Gastroesophageal sphincter (tissue), 4 donors: ENCODE results near the gene GDPGP1. TPM values are rescaled to one million over a fixed set of nuclear protein-coding genes. Genes with fewer than 3 reads are reported as not detected.

Experiments
- ATAC-seq: fragments of 150-250 bp; one replicate; pipeline ENCODE4 v1.9.1; 2016; ENCODE audit warnings: mild to moderate bottlenecking, moderate library complexity
- H3K27ac ChIP-seq, 4 donors: fragments of 200-600 bp; sonication (generic) in 3 of 4; 1 replicate in 3 of 4; 2 replicates in 1 of 4; pipeline ENCODE4 v1.5.1; 2016 to 2019
- H3K27me3 ChIP-seq: fragments of 200-600 bp; sonication (generic); one replicate; pipeline ENCODE4 v1.5.1; 2019
- H3K36me3 ChIP-seq, 2 donors: fragments of 200-600 bp; sonication (generic); one replicate each; pipeline ENCODE4 v1.5.1; 2019; ENCODE audit warnings: control low read depth in 1 of 2
- H3K4me1 ChIP-seq, 3 donors: fragments of 200-600 bp; sonication (generic); 1 replicate in 2 of 3; 2 replicates in 1 of 3; pipeline ENCODE4 v1.5.1; 2016 to 2019; ENCODE audit warnings: control low read depth in 2 of 3
- H3K4me3 ChIP-seq, 2 donors: fragments of 200-600 bp; sonication (generic); one replicate each; pipeline ENCODE4 v1.5.1; 2019; ENCODE audit warnings: mild to moderate bottlenecking in 1 of 2, moderate library complexity in 1 of 2
- H3K9me3 ChIP-seq, 3 donors: fragments of 200-600 bp; sonication (generic); one replicate each; pipeline ENCODE4 v1.5.1; 2017 to 2019; ENCODE audit warnings: control low read depth in 2 of 3
- EP300 ChIP-seq: sonication (generic); formaldehyde crosslinking; IDR thresholded peaks from one replicate; pipeline ENCODE4 v1.6.1; 2017; ENCODE audit warnings: antibody characterized with exemption, mild to moderate bottlenecking
- POLR2A ChIP-seq, 2 donors: fragments of 450-650 bp; IDR thresholded peaks; one replicate each; pipeline ENCODE4 v1.6.1; 2017; ENCODE audit warnings: antibody characterized with exemption in 2 of 2, mild to moderate bottlenecking in 2 of 2, moderate library complexity in 1 of 2
- POLR2AphosphoS5 ChIP-seq: sonication (generic); formaldehyde crosslinking; IDR thresholded peaks from one replicate; pipeline ENCODE4 v1.6.1; 2017; ENCODE audit warnings: antibody characterized with exemption
- WGBS, 2 donors: methylation state at CpG; one replicate each; pipeline ENCODE4 v1.1.5; 2018; ENCODE audit warnings: low coverage in 1 of 2; 5-methylcytosine and 5-hydroxymethylcytosine counted together
- total RNA-seq, 4 donors: library from RNA; depleted of rRNA; stranded (reverse); fragments of >200 nt; gene quantifications; one replicate each; pipeline ENCODE4 v1.1.0, GENCODE V29; 2016
- TF ChIP-seq, protein P1 (sequence below), 4 experiments: fragments of 200-600 bp in 2 of 4; fragments of 450-650 bp in 2 of 4; sonication (generic) in 1 of 4; IDR thresholded peaks; one replicate each; pipeline ENCODE4 v1.5.1; 2017 to 2019; ENCODE audit warnings: antibody characterized with exemption in 4 of 4, mild to moderate bottlenecking in 2 of 4, moderate library complexity in 2 of 4

Gene GDPGP1
- total RNA-seq, 4 donors from 2014 or later = 2.0 to 8.9 (median 7.5) TPM

DNA sequence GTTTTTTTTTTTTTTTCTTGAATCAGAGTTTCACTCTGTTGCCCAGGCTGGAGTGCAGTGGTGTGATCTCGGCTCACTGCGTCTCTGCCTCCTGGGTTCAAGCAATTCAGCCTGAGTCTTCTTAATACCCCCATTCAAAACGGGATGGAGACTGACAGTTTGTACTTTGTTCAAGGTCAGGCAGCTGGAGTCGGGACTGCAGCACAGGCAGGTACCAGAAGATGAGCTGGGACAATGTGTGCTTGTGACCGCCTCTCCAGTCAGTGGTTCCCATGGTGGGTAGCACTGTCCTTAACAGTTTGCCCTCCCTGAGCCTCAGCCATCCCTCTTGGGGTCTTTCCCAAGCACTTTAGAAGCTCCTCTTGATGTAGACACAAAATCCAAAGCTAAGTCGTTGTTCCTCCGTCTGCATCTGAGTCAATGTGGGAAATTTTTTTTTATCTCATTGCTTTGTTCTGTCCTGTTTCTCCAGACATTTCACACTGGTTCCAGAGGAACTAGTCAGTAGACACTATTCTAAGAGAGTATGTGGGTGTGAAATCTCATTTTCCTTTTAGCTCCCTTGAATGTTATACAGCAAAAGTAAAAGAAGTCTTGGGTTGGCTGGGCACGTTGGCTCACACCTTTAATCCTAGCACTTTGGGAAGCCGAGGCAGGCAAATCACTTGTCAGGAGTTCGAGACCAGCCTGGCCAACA, 10.1 kb downstream of the GDPGP1 start:
- peaks cover 0 to 27% of the 10 kb centered on the region in 2 donors for H3K36me3 ChIP-seq
- no peaks in the 10 kb centered on the region for H3K27me3 ChIP-seq
- no peaks in the 10 kb centered on the region for H3K9me3 ChIP-seq
- WGBS, 2 donors = 79 to 84% methylated on average over 5 to 7 of the region's 10 CpGs
- no peak overlapping the region for H3K27ac ChIP-seq
- TF ChIP-seq POLR2A (IDR thresholded peaks at IDR 0.05) = no peak
- TF ChIP-seq, protein P1, sequence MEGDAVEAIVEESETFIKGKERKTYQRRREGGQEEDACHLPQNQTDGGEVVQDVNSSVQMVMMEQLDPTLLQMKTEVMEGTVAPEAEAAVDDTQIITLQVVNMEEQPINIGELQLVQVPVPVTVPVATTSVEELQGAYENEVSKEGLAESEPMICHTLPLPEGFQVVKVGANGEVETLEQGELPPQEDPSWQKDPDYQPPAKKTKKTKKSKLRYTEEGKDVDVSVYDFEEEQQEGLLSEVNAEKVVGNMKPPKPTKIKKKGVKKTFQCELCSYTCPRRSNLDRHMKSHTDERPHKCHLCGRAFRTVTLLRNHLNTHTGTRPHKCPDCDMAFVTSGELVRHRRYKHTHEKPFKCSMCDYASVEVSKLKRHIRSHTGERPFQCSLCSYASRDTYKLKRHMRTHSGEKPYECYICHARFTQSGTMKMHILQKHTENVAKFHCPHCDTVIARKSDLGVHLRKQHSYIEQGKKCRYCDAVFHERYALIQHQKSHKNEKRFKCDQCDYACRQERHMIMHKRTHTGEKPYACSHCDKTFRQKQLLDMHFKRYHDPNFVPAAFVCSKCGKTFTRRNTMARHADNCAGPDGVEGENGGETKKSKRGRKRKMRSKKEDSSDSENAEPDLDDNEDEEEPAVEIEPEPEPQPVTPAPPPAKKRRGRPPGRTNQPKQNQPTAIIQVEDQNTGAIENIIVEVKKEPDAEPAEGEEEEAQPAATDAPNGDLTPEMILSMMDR (IDR thresholded peaks at IDR 0.05) = no peak
- no peak for TF ChIP-seq EP300
- no peak for TF ChIP-seq POLR2AphosphoS5
- no peak overlapping the region for H3K4me3 ChIP-seq
- peaks cover 0 to 4% (median 0%) of the 10 kb centered on the region in 3 donors for H3K4me1 ChIP-seq
- ATAC-seq = no peak

DNA sequence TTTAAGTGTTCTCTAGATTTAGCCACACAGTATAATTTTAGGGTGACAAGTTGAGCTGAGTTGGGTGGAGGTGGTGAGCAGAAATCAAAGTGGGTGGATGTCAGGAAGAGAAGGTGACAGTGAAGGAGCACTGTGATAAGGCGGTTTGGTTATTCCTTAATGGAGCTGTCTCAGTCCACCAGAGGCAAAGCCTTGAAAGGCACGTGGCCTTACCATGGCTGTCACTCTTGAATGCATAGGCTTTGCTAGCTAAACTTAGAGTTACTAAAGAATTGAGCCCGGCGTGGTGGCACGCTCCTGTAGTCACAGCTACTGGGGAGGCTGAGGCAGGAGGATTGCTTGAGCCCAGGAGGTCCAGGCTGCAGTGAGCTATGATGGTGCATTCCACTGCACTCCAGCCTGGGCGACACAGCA, 14.8 kb downstream of the GDPGP1 start:
- peaks cover 0 to 16% (median 5%) of the 10 kb centered on the region in 3 donors for H3K4me1 ChIP-seq
- WGBS, 2 donors = 78% methylated on average over 5 of the region's 6 CpGs; no CpG with 5 or more reads in 1 of the 2 donors
- no peaks in the 10 kb centered on the region for H3K9me3 ChIP-seq
- TF ChIP-seq, protein P1 (IDR thresholded peaks at IDR 0.05) = no peak
- TF ChIP-seq EP300 (no peak), POLR2A (IDR thresholded peaks at IDR 0.05) (no peak), POLR2AphosphoS5 (no peak)
- peak overlapping the region in 3 of 4 donors; percentile 51 to 70 (median 55) for H3K27ac ChIP-seq
- no peaks in the 10 kb centered on the region for H3K36me3 ChIP-seq
- peak; percentile 21 for ATAC-seq
- H3K27me3 ChIP-seq = no peaks in the 10 kb centered on the region
- peak overlapping the region in 1 of 2 donors; percentile 64 for H3K4me3 ChIP-seq

GRCh38 chr15:90249203-90249863, 15.3 kb downstream of the GDPGP1 start, which contains the start of gene TTLL13:
Gene TTLL13 (plus strand): TSS chr15:90249556. CDS start chr15:90250631, 1,075 bp downstream.
- H3K27me3 ChIP-seq = no peaks in the 10 kb centered on the region
- WGBS, 2 donors = 0% methylated on average over 12 to 17 of the region's 44 CpGs
- TF ChIP-seq, protein P1 (IDR thresholded peaks at IDR 0.05) = peak in 1 of 4 experiments; percentile 23
- TF ChIP-seq POLR2A (IDR thresholded peaks at IDR 0.05) (no peak), POLR2AphosphoS5 (peak; percentile 42), EP300 (no peak)
- no peaks in the 10 kb centered on the region for H3K36me3 ChIP-seq
- H3K9me3 ChIP-seq = no peaks in the 10 kb centered on the region
- peak within 1 kb of the TSS in 3 of 4 donors; percentile 51 to 70 (median 55) for H3K27ac ChIP-seq
- ATAC-seq = peak; percentile 96
- peaks cover 0 to 16% (median 5%) of the 10 kb centered on the region in 3 donors for H3K4me1 ChIP-seq
- H3K4me3 ChIP-seq = peak within 1 kb of the TSS; percentile 28 to 64

GRCh38 chr15:90257776-90258175, 23.8 kb downstream of the GDPGP1 start:
- Histone ChIP-seq H3K9me3 (no peaks in the 10 kb centered on the region), H3K4me1 (no peaks in the 10 kb centered on the region), H3K4me3 (no peak overlapping the region), H3K27me3 (no peaks in the 10 kb centered on the region), H3K36me3 (no peaks in the 10 kb centered on the region), H3K27ac (no peak overlapping the region)
- WGBS, 2 donors = 83% methylated on average over 6 of the region's 7 CpGs; no CpG with 5 or more reads in 1 of the 2 donors
- no peak for TF ChIP-seq POLR2AphosphoS5
- no peak for TF ChIP-seq POLR2A (IDR thresholded peaks at IDR 0.05)
- TF ChIP-seq, protein P1 (IDR thresholded peaks at IDR 0.05) = no peak
- no peak for TF ChIP-seq EP300
- no peak for ATAC-seq
